Measurements from ENCODE around the gene LRP11.

DNA sequence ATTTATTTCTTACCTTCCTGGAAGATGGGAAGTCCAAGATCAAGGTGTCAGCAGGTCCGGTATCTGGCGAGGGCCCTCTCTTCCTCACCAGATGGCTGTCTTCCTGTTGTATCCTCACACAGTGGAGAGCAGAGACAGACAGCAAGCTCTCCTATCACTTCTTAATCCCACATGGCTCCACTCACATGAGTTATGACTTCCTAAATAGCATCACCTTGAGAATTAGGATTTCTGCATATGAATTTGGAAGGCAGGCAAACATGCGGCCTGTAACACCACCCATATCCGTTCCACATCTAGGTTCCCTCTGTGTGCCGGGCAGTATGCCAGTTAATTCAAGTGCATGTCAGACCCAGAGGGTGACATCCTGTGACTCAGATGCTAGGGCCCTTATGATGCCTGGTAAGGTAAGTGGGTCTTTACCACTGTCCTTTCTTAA is 31.7 kb upstream of the LRP11 start:
- TF ChIP-seq, protein P1, sequence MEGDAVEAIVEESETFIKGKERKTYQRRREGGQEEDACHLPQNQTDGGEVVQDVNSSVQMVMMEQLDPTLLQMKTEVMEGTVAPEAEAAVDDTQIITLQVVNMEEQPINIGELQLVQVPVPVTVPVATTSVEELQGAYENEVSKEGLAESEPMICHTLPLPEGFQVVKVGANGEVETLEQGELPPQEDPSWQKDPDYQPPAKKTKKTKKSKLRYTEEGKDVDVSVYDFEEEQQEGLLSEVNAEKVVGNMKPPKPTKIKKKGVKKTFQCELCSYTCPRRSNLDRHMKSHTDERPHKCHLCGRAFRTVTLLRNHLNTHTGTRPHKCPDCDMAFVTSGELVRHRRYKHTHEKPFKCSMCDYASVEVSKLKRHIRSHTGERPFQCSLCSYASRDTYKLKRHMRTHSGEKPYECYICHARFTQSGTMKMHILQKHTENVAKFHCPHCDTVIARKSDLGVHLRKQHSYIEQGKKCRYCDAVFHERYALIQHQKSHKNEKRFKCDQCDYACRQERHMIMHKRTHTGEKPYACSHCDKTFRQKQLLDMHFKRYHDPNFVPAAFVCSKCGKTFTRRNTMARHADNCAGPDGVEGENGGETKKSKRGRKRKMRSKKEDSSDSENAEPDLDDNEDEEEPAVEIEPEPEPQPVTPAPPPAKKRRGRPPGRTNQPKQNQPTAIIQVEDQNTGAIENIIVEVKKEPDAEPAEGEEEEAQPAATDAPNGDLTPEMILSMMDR (IDR thresholded peaks at IDR 0.05; ENCODE audit: insufficient read depth, low read length): no peak
- TF ChIP-seq POLR2AphosphoS5 (IDR thresholded peaks at IDR 0.05; ENCODE audit: low read depth): no peak

Data from HL-60 (cell line).